SU-DHL-6 (cell line): ENCODE measurements around the gene CERS6.

Experiments
- EZH2phosphoT487 ChIP-seq: fragments of 200-600 bp; sonication (generic), shearing (Covaris generic); conservative IDR thresholded peaks from 2 replicates; pipeline ENCODE4 v1.6.1; 2018; ENCODE audit warnings: mild to moderate bottlenecking, antibody characterized with exemption, low read length, moderate library complexity, mixed read lengths
- TF ChIP-seq, protein P1 (sequence below): fragments of 200-600 bp; sonication (generic); IDR thresholded peaks from one replicate; pipeline ENCODE4 v1.5.1; 2017; ENCODE audit warnings: antibody characterized with exemption, mild to moderate bottlenecking, low read length, moderate library complexity; ENCODE audit not compliant: insufficient read depth, poor library complexity, severe bottlenecking

DNA sequence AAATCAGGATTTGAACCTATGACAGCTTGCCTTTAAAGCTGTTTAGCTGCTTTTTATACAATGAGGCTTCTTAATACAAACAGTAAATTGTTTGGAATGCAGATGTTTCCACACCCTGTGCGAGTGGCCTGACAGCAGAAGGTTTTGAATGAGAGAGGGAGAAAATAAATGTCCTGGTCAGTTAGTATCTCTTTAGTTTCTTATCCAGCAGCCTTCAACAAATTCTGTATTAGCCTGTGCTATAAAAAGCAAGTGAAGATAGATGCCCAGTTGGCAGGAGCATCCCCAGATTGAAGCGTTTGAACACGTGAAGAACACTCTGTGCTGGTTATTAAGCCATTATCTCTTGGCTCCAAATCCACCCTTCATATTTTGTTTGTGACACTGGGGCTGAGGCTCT is 70.6 kb downstream of the CERS6 start:
- TF ChIP-seq, protein P1, sequence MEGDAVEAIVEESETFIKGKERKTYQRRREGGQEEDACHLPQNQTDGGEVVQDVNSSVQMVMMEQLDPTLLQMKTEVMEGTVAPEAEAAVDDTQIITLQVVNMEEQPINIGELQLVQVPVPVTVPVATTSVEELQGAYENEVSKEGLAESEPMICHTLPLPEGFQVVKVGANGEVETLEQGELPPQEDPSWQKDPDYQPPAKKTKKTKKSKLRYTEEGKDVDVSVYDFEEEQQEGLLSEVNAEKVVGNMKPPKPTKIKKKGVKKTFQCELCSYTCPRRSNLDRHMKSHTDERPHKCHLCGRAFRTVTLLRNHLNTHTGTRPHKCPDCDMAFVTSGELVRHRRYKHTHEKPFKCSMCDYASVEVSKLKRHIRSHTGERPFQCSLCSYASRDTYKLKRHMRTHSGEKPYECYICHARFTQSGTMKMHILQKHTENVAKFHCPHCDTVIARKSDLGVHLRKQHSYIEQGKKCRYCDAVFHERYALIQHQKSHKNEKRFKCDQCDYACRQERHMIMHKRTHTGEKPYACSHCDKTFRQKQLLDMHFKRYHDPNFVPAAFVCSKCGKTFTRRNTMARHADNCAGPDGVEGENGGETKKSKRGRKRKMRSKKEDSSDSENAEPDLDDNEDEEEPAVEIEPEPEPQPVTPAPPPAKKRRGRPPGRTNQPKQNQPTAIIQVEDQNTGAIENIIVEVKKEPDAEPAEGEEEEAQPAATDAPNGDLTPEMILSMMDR: no peak
- no peak for TF ChIP-seq EZH2phosphoT487
